Motor neuron (in vitro differentiated cells): ENCODE results near the gene FAM120A. TPM values are rescaled to one million over a fixed set of nuclear protein-coding genes. Genes with fewer than 3 reads are reported as not detected.

ENCODE experiments used
- ATAC-seq, 8 experiments: fragments of 200-7000 bp; cut with Tn5 transposase; replicated peaks in 6 of 8; 2 replicates each; pipeline ENCODE4 v1.8.0; 2021; ENCODE audit warnings: mild to moderate bottlenecking in 8 of 8, moderate library complexity in 8 of 8
- H3K27ac ChIP-seq, 2 donors: fragments of 250-450 bp; sonication (Bioruptor Pico); 2 replicates each; pipeline ENCODE4 v1.9.0; 2021; ENCODE audit warnings: antibody characterized with exemption in 2 of 2, mild to moderate bottlenecking in 2 of 2, moderate library complexity in 1 of 2
- H3K4me1 ChIP-seq, 2 donors: fragments of 250-450 bp; sonication (Bioruptor Pico); replicated peaks in 1 of 2; 2 replicates each; pipeline ENCODE4 v1.6.1; 2021; ENCODE audit warnings: antibody characterized with exemption in 2 of 2, mild to moderate bottlenecking in 2 of 2, moderate library complexity in 1 of 2
- H3K4me3 ChIP-seq, 5 donors: fragments of 250-450 bp; sonication (Bioruptor Pico); 2 replicates each; pipeline ENCODE4 v1.9.0; 2021; ENCODE audit warnings: antibody characterized with exemption in 5 of 5, mild to moderate bottlenecking in 5 of 5, moderate library complexity in 4 of 5
- WGBS, 10 experiments: fragments of 450-650 bp; shearing (Covaris generic); methylation state at CpG; one replicate each; pipeline ENCODE4 v1.0.0; 2022; 5-methylcytosine and 5-hydroxymethylcytosine counted together
- in situ Hi-C, 9 experiments: fragments of 400-800 bp; cut with MboI; loops; one replicate each; pipeline ENCODE4 v1.15.0; 2021; ENCODE audit warnings: low sequenced_read_pairs in 9 of 9, low pct_unique_long_range_greater_than_20kb in 2 of 9; ENCODE audit not compliant: unreplicated experiment in 9 of 9
- total RNA-seq, 8 experiments: library from RNA; unstranded; fragments of 300-600 nt; gene quantifications; 2 replicates each; pipeline versions ENCODE4 v1.2.3 to v1.2.4, GENCODE V29; 2022

FAM120A gene
- total RNA-seq, 8 experiments from 2014 or later: 14.2 to 137 (median 33.7) TPM

DNA sequence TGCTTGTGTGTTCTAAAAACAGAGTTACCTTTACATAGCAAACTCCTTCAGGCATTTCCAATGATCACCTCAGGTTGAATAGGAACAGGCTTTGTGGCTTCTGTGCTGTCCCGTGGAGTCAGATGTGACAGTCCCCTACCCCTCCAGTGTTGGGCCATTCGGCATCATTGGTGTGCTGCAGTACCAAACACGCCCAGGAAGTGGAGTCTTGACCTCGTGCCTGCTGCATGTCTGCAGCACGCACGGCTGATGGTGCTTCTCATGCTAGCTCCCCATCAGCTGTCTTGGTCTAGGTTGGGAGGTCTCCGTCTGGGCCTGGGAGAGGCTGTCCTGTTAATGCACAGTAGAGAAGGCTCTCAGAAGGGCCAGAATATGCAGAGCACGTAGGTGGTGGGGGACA is 82.4 kb downstream of the FAM120A start:
- 78 to 100% (median 90%) methylated on average over 1 to 4 of the region's 8 CpGs; no CpG with 5 or more reads in 4 of the 10 experiments for WGBS, 10 experiments
- no peak for ATAC-seq
- Histone ChIP-seq H3K4me3 (no peak overlapping the region), H3K4me1 (no peaks in the 10 kb centered on the region), H3K27ac (no peak overlapping the region)
- in situ Hi-C loops: no loop called here

DNA sequence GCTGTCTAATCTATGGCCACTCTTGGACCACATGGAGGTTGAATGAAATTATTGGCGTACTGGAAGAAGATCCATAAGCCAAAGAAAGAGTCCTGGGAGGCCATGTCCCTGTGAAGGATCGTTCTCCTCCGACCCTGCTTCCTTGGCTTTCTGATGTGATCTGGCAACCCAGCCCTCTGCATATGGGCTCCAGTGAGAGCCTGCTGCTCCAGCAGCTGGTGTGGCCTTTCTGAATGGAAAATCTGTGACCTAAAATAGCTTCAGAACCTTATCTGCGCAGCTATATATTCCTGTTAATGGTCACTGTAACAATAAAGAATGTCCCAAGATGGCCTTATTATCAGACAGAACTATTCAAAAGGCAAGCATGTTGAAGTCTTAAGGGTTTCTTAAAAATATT is 84.7 kb downstream of the FAM120A start:
- Histone ChIP-seq H3K4me1 (no peaks in the 10 kb centered on the region), H3K27ac (no peak overlapping the region), H3K4me3 (no peak overlapping the region)
- 90 to 100% (median 96%) methylated on average over 1 to 4 of the region's 4 CpGs; no CpG with 5 or more reads in 2 of the 10 experiments for WGBS, 10 experiments
- in situ Hi-C loops: no loop called here
- ATAC-seq: no peak

DNA sequence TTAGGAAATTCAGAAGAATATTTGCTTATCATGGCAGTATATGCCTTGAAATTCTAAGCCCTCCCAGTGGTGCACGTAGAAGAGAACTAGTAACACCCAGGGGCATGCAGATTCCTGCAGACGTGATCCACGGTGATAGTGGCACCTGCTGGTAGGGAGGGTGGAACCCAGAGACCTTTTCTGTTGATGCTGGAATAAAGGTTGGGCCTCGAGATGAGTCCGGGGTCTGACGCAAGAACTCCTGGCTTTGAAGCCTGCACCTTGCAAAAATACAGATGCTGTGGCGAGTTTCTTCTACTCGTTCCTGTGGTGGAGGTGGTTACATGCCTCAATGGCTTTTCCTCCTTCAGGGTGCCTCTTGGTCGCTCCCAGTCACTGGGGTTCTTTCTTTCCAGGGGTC is 85.4 kb downstream of the FAM120A start:
- H3K4me1 ChIP-seq: no peaks in the 10 kb centered on the region
- H3K4me3 ChIP-seq: no peak overlapping the region
- H3K27ac ChIP-seq: no peak overlapping the region
- ATAC-seq: no peak
- 81 to 100% (median 97%) methylated on average over 1 to 6 of the region's 9 CpGs; no CpG with 5 or more reads in 2 of the 10 experiments for WGBS, 10 experiments
- in situ Hi-C loops: no loop called here

DNA sequence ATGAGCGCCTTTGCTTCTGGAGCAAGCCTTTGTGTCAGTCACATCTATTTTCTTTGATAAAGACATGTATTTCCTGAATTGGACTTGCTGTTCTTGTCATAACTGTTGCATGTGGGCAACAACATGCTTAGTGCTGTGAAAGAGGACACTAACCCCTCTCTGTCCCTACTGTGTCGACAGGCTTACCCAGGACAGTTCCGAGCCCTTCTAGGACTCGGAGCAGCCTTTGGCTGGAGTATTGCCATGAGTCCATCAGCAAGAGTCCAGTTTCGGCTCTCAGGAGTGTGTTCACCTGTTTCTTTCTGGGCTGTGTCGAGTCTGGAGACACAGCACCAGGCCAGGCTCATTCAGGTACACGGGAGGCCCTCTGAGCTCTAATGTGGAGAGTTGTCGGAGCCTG is 88.8 kb downstream of the FAM120A start:
- in situ Hi-C loops: no loop called here
- 82 to 100% (median 99%) methylated on average over 1 to 6 of the region's 8 CpGs; no CpG with 5 or more reads in 2 of the 10 experiments for WGBS, 10 experiments
- Histone ChIP-seq H3K27ac (no peak overlapping the region), H3K4me1 (no peaks in the 10 kb centered on the region), H3K4me3 (no peak overlapping the region)
- no peak for ATAC-seq

DNA sequence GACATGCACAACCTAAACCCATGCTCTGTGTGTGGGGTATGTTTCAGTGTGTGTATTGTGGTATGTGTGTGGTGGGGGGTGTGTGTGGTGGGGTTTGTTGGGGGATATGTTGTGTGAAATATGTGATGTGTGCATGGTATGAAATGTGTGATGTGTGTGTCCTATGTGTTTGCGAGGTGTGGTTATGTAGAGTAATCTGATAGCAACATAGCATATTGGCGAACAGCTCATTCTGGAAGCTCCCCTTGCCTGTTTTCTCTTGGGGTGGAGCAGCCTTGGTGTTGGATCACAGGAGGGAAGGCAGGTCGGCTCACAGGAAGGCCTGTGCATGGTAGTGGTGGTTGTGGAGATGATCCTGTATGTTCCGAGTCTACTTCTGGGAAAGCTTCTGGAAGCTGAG is 89.5 kb downstream of the FAM120A start:
- in situ Hi-C loops: no loop called here
- ATAC-seq: no peak
- Histone ChIP-seq H3K27ac (no peak overlapping the region), H3K4me3 (no peak overlapping the region), H3K4me1 (no peaks in the 10 kb centered on the region)
- 97 to 100% (median 100%) methylated on average over 1 to 3 of the region's 4 CpGs; no CpG with 5 or more reads in 7 of the 10 experiments for WGBS, 10 experiments

DNA sequence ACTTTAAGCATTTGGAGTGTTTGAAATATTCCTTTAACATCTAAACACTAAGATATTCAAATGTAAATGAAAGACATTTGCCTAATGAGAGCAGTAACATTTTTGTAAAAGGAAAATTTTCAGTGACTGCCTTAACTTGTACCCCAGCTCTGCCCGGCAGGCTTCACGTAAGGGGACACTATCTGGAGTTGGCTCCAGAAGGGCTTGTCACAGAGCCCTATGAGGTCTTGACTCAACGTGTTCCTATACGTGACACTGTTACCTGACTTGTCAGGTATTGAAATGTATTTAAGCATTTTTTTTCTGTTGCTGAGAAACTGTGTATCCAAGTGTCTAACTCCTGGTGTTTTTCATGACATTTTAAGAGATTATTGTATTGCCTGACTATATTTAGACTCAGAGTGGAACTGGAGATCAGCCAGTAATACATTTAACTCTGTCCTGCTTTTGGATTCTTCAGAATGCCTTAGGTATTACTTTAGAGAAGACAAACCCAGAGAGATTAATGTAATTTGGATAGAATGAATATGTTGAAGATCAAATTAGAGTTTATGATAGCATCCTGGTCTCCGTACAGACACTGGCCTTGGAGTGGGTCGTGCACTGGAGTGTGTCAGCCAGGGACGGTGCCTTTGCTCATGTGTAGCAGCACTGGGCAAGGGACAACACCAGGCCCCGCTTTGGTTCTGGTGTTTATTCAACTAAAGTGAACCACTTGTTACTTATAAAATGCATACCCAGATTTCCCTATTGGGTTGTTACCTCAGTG is 90.3 kb downstream of the FAM120A start:
- H3K4me1 ChIP-seq: no peaks in the 10 kb centered on the region
- H3K4me3 ChIP-seq: no peak overlapping the region
- no peak for ATAC-seq
- WGBS, 10 experiments: 83 to 100% (median 95%) methylated on average over 1 to 8 of the region's 8 CpGs
- in situ Hi-C loops: no loop called here
- H3K27ac ChIP-seq: no peak overlapping the region

DNA sequence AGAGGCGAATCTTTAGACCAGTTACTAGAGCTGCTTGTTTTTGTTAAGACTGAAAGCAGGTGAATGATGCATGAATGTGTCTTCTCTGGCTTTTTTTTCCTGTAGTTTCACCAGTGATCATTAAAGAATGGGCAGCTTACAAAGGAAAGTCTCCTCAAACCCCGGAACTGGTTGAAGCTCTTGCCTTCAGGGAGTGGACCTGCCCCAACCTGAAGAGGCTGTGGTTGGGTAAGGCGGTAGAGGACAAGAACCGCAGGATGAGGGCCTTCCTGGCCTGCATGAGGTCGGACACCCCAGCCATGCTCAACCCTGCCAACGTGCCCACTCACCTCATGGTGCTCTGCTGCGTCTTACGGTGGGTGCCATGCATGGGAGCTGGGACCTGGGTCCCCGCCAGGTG is 91.6 kb downstream of the FAM120A start:
- Histone ChIP-seq H3K4me1 (no peaks in the 10 kb centered on the region), H3K27ac (no peak overlapping the region), H3K4me3 (no peak overlapping the region)
- in situ Hi-C loops: no loop called here
- 88 to 100% (median 100%) methylated on average over 1 to 8 of the region's 9 CpGs; no CpG with 5 or more reads in 2 of the 10 experiments for WGBS, 10 experiments
- no peak for ATAC-seq

DNA sequence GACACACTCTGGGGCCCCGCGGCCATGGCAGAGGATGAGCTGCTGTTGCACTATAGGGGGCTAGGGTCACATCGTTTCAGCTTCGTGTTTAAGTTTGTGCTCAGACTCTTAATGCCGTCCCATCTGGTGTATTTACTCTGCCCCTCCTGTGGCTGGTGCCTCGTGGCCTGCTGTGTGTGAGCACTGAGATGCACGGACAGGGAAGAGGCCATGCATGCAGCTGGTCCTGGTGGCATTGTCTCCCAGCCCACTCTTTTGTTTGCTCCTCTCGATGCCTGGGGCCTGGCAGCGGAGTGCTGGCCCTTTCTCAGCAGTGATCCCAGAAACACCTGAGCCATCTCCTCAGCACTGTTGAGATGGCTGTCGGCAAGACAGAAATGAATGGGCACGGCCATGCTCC is 94.9 kb downstream of the FAM120A start:
- H3K4me3 ChIP-seq: no peak overlapping the region
- 77 to 100% (median 92%) methylated on average over 2 to 9 of the region's 11 CpGs; no CpG with 5 or more reads in 2 of the 10 experiments for WGBS, 10 experiments
- in situ Hi-C loops: no loop called here
- ATAC-seq: peak in 1 of 8 experiments; percentile 69
- H3K27ac ChIP-seq: no peak overlapping the region
- no peaks in the 10 kb centered on the region for H3K4me1 ChIP-seq

DNA sequence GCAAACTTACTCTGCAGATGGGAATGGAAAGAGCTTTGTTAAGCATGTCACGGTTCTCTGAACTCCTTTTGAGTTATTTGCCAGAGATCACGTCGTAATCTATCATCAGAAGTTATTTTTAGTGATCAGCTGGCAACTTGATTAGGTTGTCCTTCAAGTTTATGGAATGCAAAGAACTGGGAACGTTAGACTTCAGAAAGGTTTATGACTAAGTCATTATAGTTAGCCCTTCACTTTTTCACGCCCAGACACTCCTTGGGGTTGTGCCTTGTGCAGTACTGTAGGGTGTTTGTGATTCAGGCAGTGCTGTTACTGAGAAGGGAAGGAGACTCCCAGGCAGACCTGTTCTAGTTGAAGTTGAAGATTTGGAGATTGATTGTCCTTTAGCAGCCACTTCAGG is 98.1 kb downstream of the FAM120A start:
- H3K4me1 ChIP-seq: no peaks in the 10 kb centered on the region
- WGBS, 10 experiments: 42 to 100% (median 77%) methylated on average over 1 to 5 of the region's 5 CpGs
- no peak overlapping the region for H3K27ac ChIP-seq
- ATAC-seq: peak in 2 of 8 experiments; percentile 59 to 60
- H3K4me3 ChIP-seq: no peak overlapping the region
- in situ Hi-C loops: loop anchor here in 1 of 9 experiments (25.0 kb wide), 1 partner anchor 387 kb away; no protein-coding TSS in a partner anchor

DNA sequence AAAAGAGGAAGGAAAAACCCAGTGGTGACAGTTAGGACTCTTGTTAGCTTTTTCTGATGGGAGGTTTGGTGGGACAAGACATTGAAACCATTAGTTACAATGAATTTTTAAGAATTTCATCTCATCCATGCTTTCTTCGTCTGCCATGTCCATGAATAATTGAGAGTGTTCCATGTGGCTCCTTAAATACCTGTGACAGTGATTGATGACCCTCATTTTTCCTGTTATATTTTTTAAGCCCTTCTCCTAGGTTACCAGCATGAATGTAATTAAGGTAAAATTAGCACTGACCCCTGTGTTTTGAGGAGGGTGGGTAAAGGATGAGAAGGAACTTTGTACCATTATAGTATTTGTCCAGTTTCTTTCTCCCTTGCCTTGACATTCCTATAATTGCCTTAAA is 101.4 kb downstream of the FAM120A start:
- WGBS, 10 experiments: 67 to 100% (median 77%) methylated on average over 1 of the region's 1 CpG; no CpG with 5 or more reads in 5 of the 10 experiments
- in situ Hi-C loops: loop anchor here in 1 of 9 experiments (25.0 kb wide), 1 partner anchor 391 kb away; no protein-coding TSS in a partner anchor

DNA sequence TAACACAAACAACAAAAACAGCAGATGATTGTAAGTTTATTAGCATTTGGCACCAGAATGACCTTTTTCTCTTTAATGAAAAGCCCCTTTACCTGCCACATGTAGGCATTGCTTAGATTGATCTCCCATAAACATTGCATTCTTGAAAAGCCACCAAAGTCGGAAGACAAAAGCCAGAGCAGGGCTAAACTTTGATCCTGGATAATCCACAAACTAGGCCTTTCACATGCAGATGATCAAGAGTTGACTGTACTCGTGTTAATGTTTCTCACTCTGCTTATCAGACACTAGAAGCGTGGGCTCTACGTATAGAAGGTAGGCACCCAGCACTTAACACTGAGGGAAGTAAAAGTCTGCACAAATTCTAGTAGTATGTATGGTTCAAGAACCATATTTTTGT is 103.9 kb downstream of the FAM120A start:
- H3K4me1 ChIP-seq: no peaks in the 10 kb centered on the region
- no peak overlapping the region for H3K4me3 ChIP-seq
- no peak for ATAC-seq
- WGBS, 10 experiments: 24 to 94% (median 65%) methylated on average over 1 to 4 of the region's 4 CpGs; no CpG with 5 or more reads in 1 of the 10 experiments
- in situ Hi-C loops: loop anchor here in 1 of 9 experiments (25.0 kb wide), 1 partner anchor 393 kb away; no protein-coding TSS in a partner anchor
- H3K27ac ChIP-seq: no peak overlapping the region

More for the DNA sequence above, 101.4 kb downstream of the FAM120A start:
- no peaks in the 10 kb centered on the region for H3K4me1 ChIP-seq
- no peak overlapping the region for H3K4me3 ChIP-seq
- ATAC-seq: no peak
- H3K27ac ChIP-seq: no peak overlapping the region

DNA sequence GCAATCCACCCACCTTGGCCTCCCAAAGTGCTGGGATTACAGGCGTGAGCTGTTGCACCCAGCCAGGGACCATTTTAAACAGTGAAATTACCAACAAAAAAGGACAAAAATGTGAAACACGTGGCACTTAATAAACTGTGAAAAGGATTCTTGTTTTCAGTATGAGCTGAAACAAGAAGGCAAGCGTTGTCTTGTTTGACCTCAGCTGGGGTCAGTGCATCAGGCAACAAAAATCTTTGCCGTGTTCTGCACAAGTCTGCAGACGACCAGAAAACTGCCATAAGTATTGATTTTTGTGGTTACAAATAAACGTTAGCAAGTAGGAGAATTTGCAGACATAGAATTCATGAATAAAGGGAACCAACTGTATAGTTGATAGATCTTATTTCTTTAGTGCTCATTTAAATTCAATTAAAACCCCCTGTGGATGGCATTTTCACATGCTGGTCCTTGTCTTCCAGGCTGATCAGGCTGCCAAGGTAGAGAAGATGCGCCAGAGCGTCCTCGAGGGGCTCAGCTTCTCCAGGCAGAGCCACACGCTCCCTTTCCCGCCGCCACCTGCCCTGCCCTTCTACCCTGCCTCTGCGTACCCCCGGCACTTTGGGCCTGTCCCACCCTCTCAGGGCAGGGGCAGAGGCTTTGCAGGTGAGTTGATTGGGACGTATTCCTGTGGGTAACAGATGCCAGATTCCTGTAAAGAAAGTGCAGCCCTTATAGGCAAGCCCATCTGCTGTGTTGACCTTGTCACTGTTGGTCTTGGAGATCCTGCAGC is 106.1 kb downstream of the FAM120A start:
- in situ Hi-C loops: loop anchor here in 1 of 9 experiments (25.0 kb wide), 1 partner anchor 395 kb away; no protein-coding TSS in a partner anchor
- no peak overlapping the region for H3K27ac ChIP-seq
- no peak overlapping the region for H3K4me3 ChIP-seq
- H3K4me1 ChIP-seq: no peaks in the 10 kb centered on the region
- ATAC-seq: no peak
- 60 to 92% (median 87%) methylated on average over 1 to 13 of the region's 15 CpGs; no CpG with 5 or more reads in 1 of the 10 experiments for WGBS, 10 experiments

DNA sequence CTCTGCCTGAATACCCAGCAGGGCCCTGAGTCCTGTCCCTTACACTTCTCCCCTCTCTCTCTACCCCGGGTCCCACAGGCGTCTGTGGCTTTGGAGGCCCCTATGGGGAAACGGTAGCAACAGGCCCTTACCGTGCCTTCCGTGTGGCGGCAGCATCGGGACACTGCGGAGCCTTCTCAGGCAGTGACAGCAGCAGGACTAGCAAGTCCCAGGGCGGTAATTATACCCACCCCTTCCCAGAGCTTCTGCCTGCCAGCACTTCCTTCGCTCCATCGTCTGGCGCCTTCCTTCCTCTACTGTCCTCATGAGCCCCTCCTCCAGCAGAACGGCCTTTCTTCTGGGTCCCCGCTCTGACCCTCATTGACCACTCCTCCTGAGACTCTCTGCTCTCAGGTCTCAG is 107.0 kb downstream of the FAM120A start:
- H3K4me3 ChIP-seq: no peak overlapping the region
- ATAC-seq: no peak
- no peaks in the 10 kb centered on the region for H3K4me1 ChIP-seq
- 53 to 100% (median 80%) methylated on average over 1 to 9 of the region's 14 CpGs; no CpG with 5 or more reads in 5 of the 10 experiments for WGBS, 10 experiments
- in situ Hi-C loops: loop anchor here in 1 of 9 experiments (25.0 kb wide), 1 partner anchor 396 kb away; no protein-coding TSS in a partner anchor
- no peak overlapping the region for H3K27ac ChIP-seq
